Subcutaneous adipose tissue (tissue), 4 donors: ENCODE data around the gene RAB27A. TPM values are rescaled to one million over a fixed set of nuclear protein-coding genes. Genes with fewer than 3 reads are reported as not detected.

Experiments
- CTCF ChIP-seq: fragments of 450-650 bp; IDR thresholded peaks from one replicate; pipeline ENCODE4 v1.5.1; 2016; ENCODE audit warnings: low read depth, mild to moderate bottlenecking, control low read depth, antibody characterized with exemption, moderate library complexity
- total RNA-seq, 4 donors: library from RNA; depleted of rRNA; stranded (reverse); fragments of >200 nt; gene quantifications; one replicate each; pipeline ENCODE4 v1.1.0, GENCODE V29; 2016

RAB27A gene
- total RNA-seq, 4 donors from 2014 or later, result 6.6 to 16.5 (median 10.5) TPM

- TF ChIP-seq CTCF, result no peak
Observed at GRCh38 chr15:55245059-55245458, 44.6 kb downstream of the RAB27A start.

- TF ChIP-seq CTCF, result no peak
Observed at GRCh38 chr15:55241891-55242290, 47.7 kb downstream of the RAB27A start.

- TF ChIP-seq CTCF, result no peak
Observed at GRCh38 chr15:55241186-55241585, 48.4 kb downstream of the RAB27A start.

- TF ChIP-seq CTCF, result no peak
Observed at GRCh38 chr15:55240125-55240760, 49.4 kb downstream of the RAB27A start.

- TF ChIP-seq CTCF, result no peak
Observed at GRCh38 chr15:55239440-55240124, 50.0 kb downstream of the RAB27A start.

GRCh38 chr15:55238877-55239276, 50.7 kb downstream of the RAB27A start:
- TF ChIP-seq CTCF, result no peak

- no peak for TF ChIP-seq CTCF
Observed at GRCh38 chr15:55237219-55238130, 52.1 kb downstream of the RAB27A start.
